ENCODE results near the gene SIAH3.
"Not testable (repeated sequence)": the region's sequence is repeated elsewhere in the genome, so short reads cannot be mapped to it uniquely, and the experiment has no call there.

The SIAH3 gene

GRCh38 chr13:45778882-45779281, 72.7 kb downstream of the SIAH3 start:
- DNase-seq, result no peak

GRCh38 chr13:45776748-45777147, 74.8 kb downstream of the SIAH3 start:
- DNase-seq, result no peak

- no peak for DNase-seq
Observed at GRCh38 chr13:45775401-45775963, 76.1 kb downstream of the SIAH3 start.

- DNase-seq, result no peak
Observed at GRCh38 chr13:45773944-45774343, 77.6 kb downstream of the SIAH3 start.

- DNase-seq, result no peak
Observed at GRCh38 chr13:45773236-45773635, 78.3 kb downstream of the SIAH3 start.

GRCh38 chr13:45770886-45771285, 80.7 kb downstream of the SIAH3 start:
- DNase-seq, result no peak

- DNase-seq, result no peak
Observed at GRCh38 chr13:45768656-45769479, 82.7 kb downstream of the SIAH3 start.

- no peak for DNase-seq
Observed at GRCh38 chr13:45765464-45765863, 86.1 kb downstream of the SIAH3 start.

- DNase-seq, result no peak
Observed at GRCh38 chr13:45763419-45763818, 88.1 kb downstream of the SIAH3 start.

- DNase-seq, result not testable (repeated sequence)
Observed at GRCh38 chr13:45757589-45757988, 94.0 kb downstream of the SIAH3 start.

- not testable (repeated sequence) for DNase-seq
Observed at GRCh38 chr13:45756498-45756897, 95.1 kb downstream of the SIAH3 start.

- DNase-seq, result no peak
Observed at GRCh38 chr13:45752510-45752909, 99.0 kb downstream of the SIAH3 start.

- DNase-seq, result no peak
Observed at GRCh38 chr13:45751885-45752284, 99.7 kb downstream of the SIAH3 start.

GRCh38 chr13:45750566-45750965, 101.0 kb downstream of the SIAH3 start:
- no peak for DNase-seq

GRCh38 chr13:45748941-45749759, 102.4 kb downstream of the SIAH3 start:
- no peak for DNase-seq

- DNase-seq, result no peak
Observed at GRCh38 chr13:45747071-45747470, 104.5 kb downstream of the SIAH3 start.

- no peak for DNase-seq
Observed at GRCh38 chr13:45744979-45745378, 106.6 kb downstream of the SIAH3 start.

GRCh38 chr13:45742985-45743384, 108.6 kb downstream of the SIAH3 start:
- no peak for DNase-seq

GRCh38 chr13:45737571-45738017, 114.0 kb downstream of the SIAH3 start:
- no peak for DNase-seq

GRCh38 chr13:45733361-45733760, 118.2 kb downstream of the SIAH3 start:
- no peak for DNase-seq

GRCh38 chr13:45732916-45733315, 118.6 kb downstream of the SIAH3 start:
- no peak for DNase-seq

GRCh38 chr13:45731455-45731854, 120.1 kb downstream of the SIAH3 start:
- DNase-seq, result no peak

- DNase-seq, result no peak
Observed at GRCh38 chr13:45728759-45729158, 122.8 kb downstream of the SIAH3 start.
